Measurements from ENCODE around the gene DHDH. TPM values are rescaled to one million over a fixed set of nuclear protein-coding genes. Genes with fewer than 3 reads are reported as not detected.
"Not testable (repeated sequence)": the region's sequence is repeated elsewhere in the genome, so short reads cannot be mapped to it uniquely, and the experiment has no call there.

Gene DHDH
- total RNA-seq (2014; rRNA removed; shearing (Covaris generic); ENCODE audit: low replicate concordance): 1.6 and 4.4 TPM in 2 replicates

GRCh38 chr19:48933382-48933932 lies at the start of gene DHDH:
Gene DHDH, plus strand, starts transcription at chr19:48933699. Its CDS starts 23 bp downstream, at chr19:48933722.
- in situ Hi-C loops (cut with HindIII; ENCODE audit: low pct_unique_long_range_greater_than_20kb, low sequenced_read_pairs): no loop called here
- peak; percentile 84 for DNase-seq (ENCODE audit: low read depth)

- in situ Hi-C loops (cut with HindIII; ENCODE audit: low pct_unique_long_range_greater_than_20kb, low sequenced_read_pairs): no loop called here
- no peak for DNase-seq (ENCODE audit: low read depth)
Measured at GRCh38 chr19:48883726-48884125, 49.8 kb upstream of the DHDH start.

DNA sequence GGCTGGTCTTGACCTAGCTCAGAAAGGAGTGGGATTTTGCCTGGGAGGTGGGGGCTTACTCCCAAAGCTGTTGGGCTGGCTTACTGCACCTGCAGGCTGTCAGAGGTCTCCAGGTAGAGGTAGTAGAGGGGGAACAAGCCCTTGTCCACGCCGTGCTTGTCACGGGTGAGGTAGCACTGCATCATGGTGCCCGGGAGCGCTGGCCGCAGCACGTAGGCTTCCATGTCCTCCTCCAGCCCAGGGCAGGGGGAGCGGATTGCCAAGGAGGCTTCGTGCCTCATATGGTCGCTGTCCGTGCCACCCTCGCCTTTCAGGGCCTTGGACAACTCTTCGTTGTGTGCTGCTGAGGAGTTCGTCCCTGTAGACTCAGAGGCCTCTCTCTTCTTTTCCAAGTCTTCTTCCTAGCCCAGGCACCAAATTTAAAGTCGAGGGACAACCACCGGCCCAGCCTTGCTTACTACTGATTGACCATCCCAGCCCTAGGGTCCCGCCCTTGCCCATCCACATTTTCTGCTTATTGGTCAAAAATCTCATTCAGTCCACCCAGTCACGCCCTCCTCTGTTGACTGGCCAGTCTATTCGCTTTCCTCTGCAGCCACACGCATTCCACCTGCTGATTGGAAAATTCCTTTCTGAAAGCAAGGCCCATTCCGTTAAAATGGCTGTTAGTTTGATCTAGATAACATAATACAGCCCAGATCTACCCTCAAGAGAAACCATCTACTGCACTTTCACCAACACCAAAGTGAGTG lies 45.5 kb upstream of the DHDH start:
- in situ Hi-C loops (cut with HindIII; ENCODE audit: low pct_unique_long_range_greater_than_20kb, low sequenced_read_pairs): no loop called here
- DNase-seq (ENCODE audit: low read depth): no peak

DNA sequence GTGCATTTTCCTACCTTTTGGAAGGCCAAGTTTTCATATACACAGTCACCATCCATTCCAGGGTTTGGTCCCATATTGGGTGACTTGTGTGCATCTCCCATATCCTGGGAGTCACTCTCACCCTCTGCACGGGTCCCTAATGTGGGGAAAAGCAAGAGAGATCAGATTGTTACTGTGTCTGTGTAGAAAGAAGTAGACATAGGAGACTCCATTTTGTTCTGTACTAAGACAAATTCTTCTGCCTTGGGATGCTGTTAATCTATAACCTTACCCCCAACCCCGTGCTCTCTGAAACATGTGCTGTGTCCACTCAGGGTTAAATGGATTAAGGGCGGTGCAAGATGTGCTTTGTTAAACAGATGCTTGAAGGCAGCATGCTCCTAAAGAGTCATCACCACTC lies 44.0 kb upstream of the DHDH start:
- in situ Hi-C loops (cut with HindIII; ENCODE audit: low pct_unique_long_range_greater_than_20kb, low sequenced_read_pairs); DNase-seq (ENCODE audit: low read depth): not testable (repeated sequence)

DNA sequence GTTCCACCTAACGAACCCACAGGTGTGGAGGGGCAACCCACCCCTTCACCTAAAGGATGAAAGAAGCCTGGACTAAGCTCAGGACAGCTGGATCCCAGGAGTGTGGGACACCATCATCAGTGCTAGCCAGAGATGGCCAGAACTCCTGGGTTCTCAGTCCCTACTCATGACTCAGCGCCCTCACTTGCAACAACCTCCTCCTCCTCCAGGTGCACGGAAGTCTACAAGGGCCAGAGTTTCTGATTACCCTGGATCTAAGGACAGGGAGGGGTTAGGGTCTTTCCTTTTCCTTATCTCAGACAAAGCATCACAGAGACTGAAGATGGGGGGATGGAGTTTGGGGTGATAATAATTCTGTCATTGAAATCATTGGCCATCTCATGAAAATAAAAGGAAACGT lies 42.9 kb upstream of the DHDH start:
- DNase-seq (ENCODE audit: low read depth): no peak
- in situ Hi-C loops (cut with HindIII; ENCODE audit: low pct_unique_long_range_greater_than_20kb, low sequenced_read_pairs): no loop called here

- in situ Hi-C loops (cut with HindIII; ENCODE audit: low pct_unique_long_range_greater_than_20kb, low sequenced_read_pairs): no loop called here
- DNase-seq (ENCODE audit: low read depth): no peak
Measured at GRCh38 chr19:48895226-48895625, 38.3 kb upstream of the DHDH start.

DNA sequence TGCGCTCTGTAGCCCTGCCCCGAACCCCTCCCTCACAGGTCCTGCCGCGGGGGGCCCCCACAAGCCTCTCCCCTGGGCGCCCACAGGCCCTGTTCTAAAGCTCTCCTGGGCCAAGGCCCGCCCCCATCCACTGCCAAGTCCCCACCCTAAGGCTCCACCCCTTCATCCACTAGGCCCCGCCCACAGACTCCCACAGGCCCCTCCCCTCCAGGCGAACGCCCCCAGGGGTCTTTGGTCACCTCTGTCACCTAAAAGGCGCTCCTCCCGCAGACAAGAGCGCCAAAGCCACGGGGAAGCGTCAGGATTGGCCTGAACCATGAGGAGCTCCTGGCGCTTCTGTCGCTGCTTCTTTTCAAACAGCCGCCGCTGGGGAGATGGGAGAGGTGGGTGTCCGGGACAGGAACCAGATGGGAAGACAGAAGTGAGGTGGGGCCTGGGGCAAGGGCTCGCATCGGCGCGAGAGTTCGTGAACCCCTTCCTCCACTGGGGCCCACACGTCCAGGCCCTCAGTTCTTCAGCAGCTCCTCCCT lies 37.2 kb upstream of the DHDH start:
- in situ Hi-C loops (cut with HindIII; ENCODE audit: low pct_unique_long_range_greater_than_20kb, low sequenced_read_pairs): no loop called here
- DNase-seq (ENCODE audit: low read depth): no peak

- no peak for DNase-seq (ENCODE audit: low read depth)
- in situ Hi-C loops (cut with HindIII; ENCODE audit: low pct_unique_long_range_greater_than_20kb, low sequenced_read_pairs): no loop called here
Measured at GRCh38 chr19:48897181-48897580, 36.3 kb upstream of the DHDH start.

- DNase-seq (ENCODE audit: low read depth); in situ Hi-C loops (cut with HindIII; ENCODE audit: low pct_unique_long_range_greater_than_20kb, low sequenced_read_pairs): not testable (repeated sequence)
Measured at GRCh38 chr19:48899386-48899749, 34.1 kb upstream of the DHDH start.

GRCh38 chr19:48899781-48900476 lies 33.6 kb upstream of the DHDH start, which contains the start of gene NUCB1:
Gene NUCB1, plus strand, starts transcription at chr19:48900312. Its CDS starts 485 bp downstream, at chr19:48900797.
- in situ Hi-C loops (cut with HindIII; ENCODE audit: low pct_unique_long_range_greater_than_20kb, low sequenced_read_pairs): no loop called here
- peak; percentile 99 for DNase-seq (ENCODE audit: low read depth)

DNA sequence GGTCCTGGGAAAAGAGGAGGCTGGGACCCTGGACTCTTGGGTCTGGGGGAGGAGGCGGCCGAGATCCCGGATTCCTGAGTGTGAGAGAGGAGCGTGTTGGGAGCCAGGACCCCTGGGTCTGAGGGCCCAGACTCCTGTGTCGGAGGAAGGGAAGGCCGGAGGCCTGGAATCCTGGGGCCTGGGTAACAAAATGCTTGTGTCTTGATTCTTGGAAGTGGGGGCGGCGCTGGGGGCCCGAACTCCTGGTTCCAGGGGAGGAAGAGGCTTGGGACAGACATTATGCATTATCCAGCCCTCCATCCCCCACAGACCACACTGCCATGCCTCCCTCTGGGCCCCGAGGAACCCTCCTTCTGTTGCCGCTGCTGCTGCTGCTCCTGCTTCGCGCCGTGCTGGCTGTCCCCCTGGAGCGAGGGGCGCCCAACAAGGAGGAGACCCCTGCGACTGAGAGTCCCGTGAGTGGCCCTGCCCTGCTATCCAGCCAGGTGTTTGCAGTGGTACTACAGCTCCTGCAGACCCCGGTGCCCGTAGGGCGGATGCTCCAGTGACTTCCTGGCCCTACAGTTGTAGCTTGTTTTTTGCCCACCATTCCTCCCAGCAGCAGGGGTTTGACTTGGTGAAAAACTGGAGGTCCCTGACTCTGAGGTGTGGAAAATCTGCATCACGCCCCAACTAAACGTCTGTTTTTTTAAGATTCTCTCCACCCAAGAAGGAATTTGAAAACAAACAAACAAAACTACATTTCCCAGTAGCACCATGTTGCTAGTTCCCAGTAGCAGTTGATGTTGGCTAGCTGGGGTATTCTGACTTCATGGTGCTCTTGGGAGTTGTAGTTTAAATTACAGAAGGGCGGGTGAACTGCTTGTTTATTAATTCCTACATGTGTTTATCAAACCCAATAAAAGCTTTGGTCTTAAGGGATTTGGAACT lies 32.8 kb upstream of the DHDH start:
- in situ Hi-C loops (cut with HindIII; ENCODE audit: low pct_unique_long_range_greater_than_20kb, low sequenced_read_pairs): no loop called here
- DNase-seq (ENCODE audit: low read depth): peak; percentile 63

GRCh38 chr19:48902291-48902690 lies 31.2 kb upstream of the DHDH start:
- in situ Hi-C loops (cut with HindIII; ENCODE audit: low pct_unique_long_range_greater_than_20kb, low sequenced_read_pairs): not testable (repeated sequence)

DNA sequence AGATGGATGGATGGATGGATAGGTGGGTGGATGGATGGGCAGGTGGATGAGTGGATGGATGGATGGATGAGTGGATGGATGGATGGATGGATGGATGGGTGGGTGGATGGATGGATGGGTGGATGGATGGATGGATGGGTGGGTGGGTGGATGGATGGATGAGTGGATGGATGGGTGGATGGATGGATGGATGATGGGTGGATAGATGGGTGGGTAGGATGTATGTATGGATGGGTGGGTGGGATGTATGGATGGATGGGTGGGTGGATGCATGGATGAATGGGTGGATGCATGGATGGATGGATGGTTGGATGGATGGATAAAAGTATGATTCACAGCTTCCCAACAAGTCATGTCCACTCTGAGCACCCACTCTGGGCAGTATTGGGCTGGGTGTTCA lies 29.7 kb upstream of the DHDH start:
- DNase-seq (ENCODE audit: low read depth); in situ Hi-C loops (cut with HindIII; ENCODE audit: low pct_unique_long_range_greater_than_20kb, low sequenced_read_pairs): not testable (repeated sequence)

More at GRCh38 chr19:48902291-48902690, 31.2 kb upstream of the DHDH start:
- DNase-seq (ENCODE audit: low read depth): not testable (repeated sequence)

GRCh38 chr19:48905664-48906063 lies 27.8 kb upstream of the DHDH start:
- in situ Hi-C loops (cut with HindIII; ENCODE audit: low pct_unique_long_range_greater_than_20kb, low sequenced_read_pairs): no loop called here
- DNase-seq (ENCODE audit: low read depth): no peak

- in situ Hi-C loops (cut with HindIII; ENCODE audit: low pct_unique_long_range_greater_than_20kb, low sequenced_read_pairs): no loop called here
- DNase-seq (ENCODE audit: low read depth): no peak
Measured at GRCh38 chr19:48906324-48906723, 27.2 kb upstream of the DHDH start.

DNA sequence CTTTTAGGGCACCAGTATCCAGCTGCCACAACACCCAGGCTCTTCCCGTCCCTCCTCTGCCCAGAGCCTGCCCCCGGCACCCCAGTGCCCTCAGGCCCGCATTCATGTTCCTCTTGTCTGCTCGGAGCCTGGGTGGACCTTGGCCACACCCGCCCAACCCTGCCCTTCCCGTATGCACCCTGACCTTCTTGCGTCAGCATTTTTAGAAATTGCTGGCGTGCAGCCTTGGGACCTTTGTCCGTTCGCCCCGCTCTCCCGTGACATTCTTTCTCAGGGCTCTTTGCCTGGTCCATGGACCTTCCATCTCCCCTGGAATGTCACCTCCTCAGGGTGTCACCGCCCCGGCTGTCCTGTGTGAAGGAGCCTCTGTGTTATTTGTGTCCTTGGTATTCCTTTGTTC lies 25.8 kb upstream of the DHDH start:
- in situ Hi-C loops (cut with HindIII; ENCODE audit: low pct_unique_long_range_greater_than_20kb, low sequenced_read_pairs): no loop called here
- DNase-seq (ENCODE audit: low read depth): no peak

DNA sequence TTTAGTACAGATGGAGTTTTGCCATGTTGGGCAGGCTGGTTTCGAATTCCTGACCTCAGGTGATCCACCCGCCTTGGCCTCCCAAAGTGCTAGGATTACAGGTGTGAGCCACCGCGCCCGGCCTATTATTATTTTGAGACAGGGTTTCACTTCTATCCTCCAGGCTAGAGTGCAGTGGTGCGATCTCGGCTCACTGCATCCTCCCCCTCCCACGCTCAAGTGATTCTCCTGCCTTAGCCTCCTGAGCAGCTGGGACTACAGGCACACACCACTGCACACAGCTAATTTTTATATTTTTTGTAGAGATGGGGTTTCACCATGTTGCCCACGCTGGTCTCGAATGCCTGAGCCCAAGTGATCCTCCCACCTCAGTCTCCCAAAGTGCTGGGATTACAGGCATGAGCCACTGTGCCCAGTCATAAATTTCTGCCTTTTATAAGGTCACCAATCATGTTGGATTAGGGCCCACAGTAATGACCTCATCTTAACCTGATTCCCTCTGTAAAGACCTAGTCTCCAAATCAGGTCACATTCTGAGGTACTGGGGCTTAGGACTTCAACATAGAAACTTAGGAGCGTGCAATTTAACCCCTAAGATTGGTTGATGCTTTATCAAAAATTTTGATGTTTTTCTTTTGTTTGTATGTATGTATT lies 23.9 kb upstream of the DHDH start:
- in situ Hi-C loops (cut with HindIII; ENCODE audit: low pct_unique_long_range_greater_than_20kb, low sequenced_read_pairs); DNase-seq (ENCODE audit: low read depth): not testable (repeated sequence)

GRCh38 chr19:48910803-48911202 lies 22.7 kb upstream of the DHDH start:
- DNase-seq (ENCODE audit: low read depth): no peak
- in situ Hi-C loops (cut with HindIII; ENCODE audit: low pct_unique_long_range_greater_than_20kb, low sequenced_read_pairs): no loop called here

Data from Caki2 (cell line).